HG02852 (cell line): ENCODE data around the gene LDLRAD2.
A peak's percentile ranks its signal among the peaks of the same experiment; 100 is the strongest.
"Not testable (repeated sequence)": the region's sequence is repeated elsewhere in the genome, so short reads cannot be mapped to it uniquely, and the experiment has no call there.

Experiments used
- ATAC-seq: cut with Tn5 transposase; IDR thresholded peaks from one replicate; pipeline ENCODE4 v1.9.1; 2021; ENCODE audit warnings: mild to moderate bottlenecking, moderate library complexity; ENCODE audit not compliant: unreplicated experiment

The LDLRAD2 gene, protein sequence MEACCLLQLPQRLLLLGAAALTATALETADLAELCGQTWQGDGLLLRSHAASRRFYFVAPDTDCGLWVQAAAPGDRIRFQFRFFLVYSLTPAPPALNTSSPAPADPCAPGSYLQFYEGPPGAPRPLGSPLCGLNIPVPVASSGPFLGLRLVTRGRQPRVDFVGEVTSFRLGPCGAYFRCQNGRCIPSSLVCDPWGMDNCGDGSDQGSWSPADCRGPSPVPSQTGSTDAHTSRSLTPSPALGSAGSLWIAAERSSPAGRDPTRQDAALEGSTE

DNA sequence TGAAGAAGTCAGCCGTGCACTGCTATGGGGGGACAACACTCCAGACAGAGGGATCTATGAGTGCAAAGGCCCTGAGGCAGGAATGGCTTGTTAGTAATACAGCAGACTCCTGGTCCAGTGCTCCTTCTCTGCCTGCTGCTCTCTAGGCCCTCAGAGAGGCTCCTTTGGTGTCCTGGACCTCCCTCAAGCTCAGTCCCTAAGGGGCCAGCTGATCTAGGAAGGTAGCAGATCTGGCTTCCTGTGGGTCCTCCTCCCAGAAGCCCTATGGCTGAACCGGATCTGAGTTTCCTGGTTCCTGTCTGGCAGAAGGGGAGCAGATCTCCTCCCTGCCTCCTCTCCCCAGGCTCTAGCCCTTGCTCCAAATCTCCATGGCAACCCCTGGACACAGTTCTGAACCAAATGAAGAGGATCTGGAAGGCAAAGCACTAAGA lies at the start of gene LDLRAD2:
Gene LDLRAD2 (plus strand): TSS at position 391 of the 431 bp plus-strand sequence. CDS start 187 bp downstream, outside the sequence.
- no peak for ATAC-seq

DNA sequence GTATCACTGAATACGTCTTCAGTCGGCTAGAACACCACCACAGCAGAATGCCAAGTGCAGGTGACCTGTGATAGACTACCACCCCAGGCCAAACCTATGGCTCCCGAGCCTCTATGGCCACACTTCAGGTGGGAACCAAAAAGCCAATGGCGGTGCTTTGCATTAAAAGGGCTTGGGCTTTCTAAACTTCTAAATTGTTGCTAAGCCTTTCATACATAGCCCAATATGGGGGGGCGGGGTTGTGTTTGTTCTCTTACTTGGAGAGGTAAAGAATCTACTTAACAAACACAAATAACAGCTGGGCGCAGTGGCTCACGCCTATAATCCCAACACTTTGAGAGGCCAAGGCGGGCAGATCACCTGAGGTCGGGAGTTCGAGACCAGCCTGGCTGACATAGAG lies 48.8 kb upstream of the LDLRAD2 start:
- no peak for ATAC-seq

GRCh38 chr1:21763694-21764419 lies 48.2 kb upstream of the LDLRAD2 start:
- no peak for ATAC-seq

DNA sequence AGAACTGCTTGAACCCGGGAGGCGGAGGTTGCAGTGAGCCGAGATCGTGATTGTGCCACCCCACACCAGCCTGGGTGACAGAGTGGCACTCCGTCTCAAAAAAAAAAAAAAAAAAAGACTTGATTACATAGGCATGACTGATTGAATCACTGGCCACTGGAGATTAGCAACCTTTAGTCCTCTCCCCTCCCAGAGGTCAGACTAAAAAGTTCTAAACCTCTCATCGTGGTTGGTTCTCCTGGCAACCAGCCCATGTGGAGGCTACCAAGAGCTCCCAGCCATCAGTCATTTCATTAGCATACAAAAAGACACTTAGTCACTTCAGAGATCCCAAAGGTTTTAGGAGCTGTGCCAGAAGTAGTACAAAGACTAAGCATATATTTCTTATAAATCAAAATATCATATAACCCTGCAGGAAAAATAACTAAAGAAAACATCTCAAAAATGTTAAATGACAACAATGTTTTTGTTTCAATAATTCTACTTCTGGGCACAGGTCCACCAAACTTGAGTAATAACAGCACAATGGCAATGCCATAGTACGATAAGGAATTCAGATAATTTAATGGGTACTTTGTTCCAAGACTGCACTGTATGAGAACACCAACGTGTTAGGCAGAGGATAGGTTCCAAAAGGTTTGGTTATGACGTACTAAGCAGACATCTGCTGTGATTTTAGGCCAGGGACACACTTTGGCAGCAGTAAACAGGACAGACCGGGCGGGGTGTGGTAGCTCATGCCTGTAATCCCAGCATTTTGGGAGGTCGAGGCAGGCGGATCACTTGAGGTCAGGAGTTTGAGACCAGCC lies 47.2 kb upstream of the LDLRAD2 start:
- no peak for ATAC-seq

DNA sequence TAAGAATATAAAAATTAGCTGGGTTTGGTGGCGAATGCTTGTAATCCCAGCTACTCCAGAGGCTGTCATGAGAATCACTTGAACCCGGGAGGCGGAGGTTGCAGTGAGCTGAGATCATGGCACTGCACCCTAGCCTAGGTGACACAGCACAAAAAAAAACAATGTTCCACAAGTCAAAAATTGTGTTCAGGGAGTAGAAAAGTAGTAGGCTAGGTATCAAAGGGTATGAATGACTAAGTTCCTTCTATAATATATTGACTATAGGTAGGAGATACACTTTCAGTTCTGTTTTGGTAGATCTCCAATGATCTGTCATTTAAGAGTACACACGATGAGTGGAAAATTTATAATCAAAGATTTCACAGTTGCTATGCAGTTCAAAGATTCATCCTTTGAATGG lies 45.9 kb upstream of the LDLRAD2 start:
- ATAC-seq = no peak

- not testable (repeated sequence) for ATAC-seq
Measured at GRCh38 chr1:21767106-21767505, 45.0 kb upstream of the LDLRAD2 start.

GRCh38 chr1:21770201-21770600 lies 41.9 kb upstream of the LDLRAD2 start:
- ATAC-seq = no peak

GRCh38 chr1:21770602-21771001 lies 41.5 kb upstream of the LDLRAD2 start:
- ATAC-seq = not testable (repeated sequence)

DNA sequence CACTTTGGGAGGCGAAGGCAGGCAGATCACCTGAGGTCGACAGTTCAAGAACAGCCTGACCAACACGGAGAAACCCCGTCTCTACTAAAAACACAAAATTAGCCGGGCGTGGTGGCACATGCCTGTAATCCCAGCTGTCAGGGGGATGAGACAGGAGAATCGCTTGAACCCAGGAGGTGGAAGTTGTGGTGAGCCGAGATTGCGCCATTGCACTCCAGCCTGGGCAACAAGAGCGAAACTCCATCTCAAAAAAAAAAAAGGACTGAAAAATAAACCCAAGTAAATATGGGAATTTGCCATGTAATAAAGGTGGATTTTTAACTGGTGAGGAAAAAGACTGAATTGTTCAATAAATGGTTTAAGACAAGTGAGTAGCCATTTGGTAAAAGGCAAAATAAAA lies 40.4 kb upstream of the LDLRAD2 start:
- ATAC-seq = not testable (repeated sequence)

DNA sequence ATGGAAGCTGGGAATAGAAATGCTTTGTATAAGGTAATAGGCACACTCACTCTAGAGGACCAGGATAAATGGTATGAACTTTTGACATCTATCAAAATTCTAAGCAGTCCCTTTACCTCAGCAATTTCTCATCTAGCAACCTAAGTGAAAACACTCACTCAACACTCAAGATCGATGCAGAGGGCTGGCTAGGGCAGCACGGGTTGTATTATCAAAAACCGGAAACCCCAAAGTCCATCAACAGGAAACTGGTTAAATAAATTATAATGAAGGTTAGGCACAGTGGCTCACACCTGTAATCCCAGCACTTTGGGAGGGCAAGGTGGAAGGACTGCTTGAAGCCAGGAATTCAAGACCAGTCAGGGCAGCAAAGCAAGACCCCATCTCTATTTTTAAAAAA lies 38.5 kb upstream of the LDLRAD2 start:
- ATAC-seq = no peak

GRCh38 chr1:21774835-21775549 lies 37.1 kb upstream of the LDLRAD2 start:
- ATAC-seq = no peak

DNA sequence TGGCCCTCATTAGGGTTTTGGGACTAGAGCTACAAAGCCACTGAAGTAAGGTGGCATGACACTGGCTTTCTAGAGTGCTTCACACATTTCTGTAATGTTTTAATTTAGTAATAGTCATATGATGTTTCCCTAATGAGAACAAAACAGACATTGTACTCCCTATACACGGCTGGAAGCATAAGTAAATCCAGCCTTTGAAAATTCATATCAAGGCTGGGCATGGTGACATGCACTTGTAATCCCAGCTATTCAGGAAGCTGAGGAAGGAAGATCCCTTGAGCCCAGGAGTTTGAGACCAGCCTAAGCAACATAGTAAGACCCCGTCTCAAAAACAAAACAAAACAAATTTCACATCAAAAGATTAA lies 36.5 kb upstream of the LDLRAD2 start:
- no peak for ATAC-seq

- no peak for ATAC-seq
Measured at GRCh38 chr1:21775985-21776562, 36.0 kb upstream of the LDLRAD2 start.

DNA sequence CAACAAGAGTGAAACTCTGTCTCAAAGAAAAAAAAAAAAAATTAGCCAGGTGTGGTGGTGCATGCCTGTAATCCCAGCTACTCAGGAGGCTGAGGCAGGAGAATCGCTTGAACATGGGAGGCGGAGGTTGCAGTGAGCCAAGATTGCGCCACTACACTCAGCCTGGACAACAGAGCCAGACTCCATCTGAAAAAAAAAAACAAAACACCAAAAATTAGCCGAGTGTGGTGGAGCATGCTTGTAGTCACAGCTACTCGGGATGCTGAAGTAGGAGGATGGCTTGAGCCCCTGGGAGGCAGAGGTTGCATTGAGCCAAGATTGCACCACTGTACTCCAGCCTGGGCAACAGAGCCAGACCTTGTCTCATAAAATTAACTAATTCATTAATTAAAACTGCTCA lies 35.1 kb upstream of the LDLRAD2 start:
- not testable (repeated sequence) for ATAC-seq

GRCh38 chr1:21778405-21778727 lies 33.7 kb upstream of the LDLRAD2 start:
- ATAC-seq = no peak

- ATAC-seq = no peak
Measured at GRCh38 chr1:21779613-21780521, 32.2 kb upstream of the LDLRAD2 start.

DNA sequence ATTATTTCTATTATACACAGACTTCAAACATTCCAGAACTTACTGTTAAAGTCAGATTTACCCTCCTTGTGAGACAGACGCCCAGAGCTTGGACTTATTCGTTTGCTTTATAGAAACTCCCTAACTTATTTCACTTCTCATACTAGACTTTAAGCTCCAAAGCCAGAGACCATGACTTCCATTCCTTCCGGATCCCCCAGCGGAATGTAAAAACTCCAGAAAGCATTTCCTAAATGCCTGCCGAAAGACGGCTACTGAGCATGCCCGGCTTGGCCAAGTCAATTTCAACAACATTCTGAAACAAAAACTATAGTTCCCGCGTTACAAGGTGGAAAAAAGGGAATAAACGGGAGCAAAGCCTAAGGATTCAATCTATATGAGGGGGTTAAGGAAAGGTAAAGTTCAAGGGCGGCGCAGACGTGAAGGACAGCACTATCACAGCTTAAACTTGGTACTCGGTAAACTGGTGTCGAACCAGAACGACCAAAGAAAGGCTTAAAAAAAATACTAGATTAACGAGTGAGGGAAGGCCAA lies 30.2 kb upstream of the LDLRAD2 start:
- ATAC-seq = no peak

- peak; percentile 17 for ATAC-seq
Measured at GRCh38 chr1:21782349-21782867, 29.7 kb upstream of the LDLRAD2 start.
